ENCODE results near the gene HSD17B3. TPM values are rescaled to one million over a fixed set of nuclear protein-coding genes. Genes with fewer than 3 reads are reported as not detected.

Gene HSD17B3
- total and polyA plus RNA-seq, 2 of the 13 experiments (the other 11 are each of a cell fraction or from before 2014, with no cell fraction given): 0.12 TPM; not detected in 1

DNA sequence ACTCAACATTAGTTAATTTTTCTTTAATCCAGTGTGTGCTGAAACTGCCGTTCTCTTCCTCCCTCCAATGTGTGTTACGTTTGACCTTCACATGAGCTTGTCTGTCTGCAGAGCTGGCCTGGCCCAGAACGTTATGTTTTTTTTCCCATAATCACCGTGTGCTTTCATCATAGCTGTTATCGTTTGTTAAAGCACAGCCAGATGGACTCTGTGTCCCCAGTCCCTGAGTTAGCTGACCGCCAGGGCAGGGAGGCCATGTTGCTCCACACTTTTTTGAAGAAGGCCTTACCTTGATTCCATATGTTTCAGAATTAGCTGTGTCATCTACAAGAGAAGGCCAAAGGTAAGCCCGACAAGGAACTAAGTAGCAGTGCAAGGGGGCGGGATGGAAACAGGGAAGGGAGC is 55.7 kb downstream of the HSD17B3 start (continued):
- TF ChIP-seq, protein P1, sequence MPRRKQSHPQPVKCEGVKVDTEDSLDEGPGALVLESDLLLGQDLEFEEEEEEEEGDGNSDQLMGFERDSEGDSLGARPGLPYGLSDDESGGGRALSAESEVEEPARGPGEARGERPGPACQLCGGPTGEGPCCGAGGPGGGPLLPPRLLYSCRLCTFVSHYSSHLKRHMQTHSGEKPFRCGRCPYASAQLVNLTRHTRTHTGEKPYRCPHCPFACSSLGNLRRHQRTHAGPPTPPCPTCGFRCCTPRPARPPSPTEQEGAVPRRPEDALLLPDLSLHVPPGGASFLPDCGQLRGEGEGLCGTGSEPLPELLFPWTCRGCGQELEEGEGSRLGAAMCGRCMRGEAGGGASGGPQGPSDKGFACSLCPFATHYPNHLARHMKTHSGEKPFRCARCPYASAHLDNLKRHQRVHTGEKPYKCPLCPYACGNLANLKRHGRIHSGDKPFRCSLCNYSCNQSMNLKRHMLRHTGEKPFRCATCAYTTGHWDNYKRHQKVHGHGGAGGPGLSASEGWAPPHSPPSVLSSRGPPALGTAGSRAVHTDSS (CRISPR knock-in tag; conservative IDR thresholded peaks at IDR 0.05): no peak
- TF ChIP-seq SP1 (IDR thresholded peaks at IDR 0.05): no peak
- TF ChIP-seq SP1 (CRISPR knock-in tag; IDR thresholded peaks at IDR 0.05): no peak
- peak; percentile 70 for TF ChIP-seq ZMYM4 (CRISPR knock-in tag; IDR thresholded peaks at IDR 0.05)
- peak; percentile 66 for TF ChIP-seq ZFAT (CRISPR knock-in tag; conservative IDR thresholded peaks at IDR 0.05)
- TF ChIP-seq RNF2 (conservative IDR thresholded peaks at IDR 0.05; ENCODE audit: low read depth): 0 out of 2 replicates have a peak, but pooled peaks have one; percentile 33
- TF ChIP-seq NFE2L2 (IDR thresholded peaks at IDR 0.05; ENCODE audit: low read length): peak; percentile 54; the same call in 1 of the 2 replicates
- TF ChIP-seq ISX (CRISPR knock-in tag; conservative IDR thresholded peaks at IDR 0.05): no peak
- TF ChIP-seq, protein P2, sequence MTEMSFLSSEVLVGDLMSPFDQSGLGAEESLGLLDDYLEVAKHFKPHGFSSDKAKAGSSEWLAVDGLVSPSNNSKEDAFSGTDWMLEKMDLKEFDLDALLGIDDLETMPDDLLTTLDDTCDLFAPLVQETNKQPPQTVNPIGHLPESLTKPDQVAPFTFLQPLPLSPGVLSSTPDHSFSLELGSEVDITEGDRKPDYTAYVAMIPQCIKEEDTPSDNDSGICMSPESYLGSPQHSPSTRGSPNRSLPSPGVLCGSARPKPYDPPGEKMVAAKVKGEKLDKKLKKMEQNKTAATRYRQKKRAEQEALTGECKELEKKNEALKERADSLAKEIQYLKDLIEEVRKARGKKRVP (CRISPR knock-in tag; IDR thresholded peaks at IDR 0.05): peak in 1 of 2 experiments; percentile 42; a peak in 1 of 4 replicates
- peak; percentile 69 for TF ChIP-seq GATAD2A (CRISPR knock-in tag; IDR thresholded peaks at IDR 0.05)
- peak; percentile 82; the same call in 1 of the 2 replicates for TF ChIP-seq ZNF644 (CRISPR knock-in tag; IDR thresholded peaks at IDR 0.05; ENCODE audit: low read depth)
- 0 out of 2 replicates have a peak, but pooled peaks have one; percentile 21 for TF ChIP-seq HMG20A (CRISPR knock-in tag; IDR thresholded peaks at IDR 0.05; ENCODE audit: borderline replicate concordance)
- peak; percentile 74; the same call in 1 of the 2 replicates for TF ChIP-seq POGZ (CRISPR knock-in tag; IDR thresholded peaks at IDR 0.05)
- TF ChIP-seq ZNF790 (CRISPR knock-in tag; IDR thresholded peaks at IDR 0.05; ENCODE audit: borderline replicate concordance): no peak
- TF ChIP-seq BCL6 (CRISPR knock-in tag; IDR thresholded peaks at IDR 0.05): peak; percentile 38; the same call in 1 of the 2 replicates
- peak; percentile 56 for TF ChIP-seq CEBPG (CRISPR knock-in tag; IDR thresholded peaks at IDR 0.05)
- TF ChIP-seq HNF4A (CRISPR knock-in tag; IDR thresholded peaks at IDR 0.05): peak; percentile 81
- TF ChIP-seq ZSCAN29 (CRISPR knock-in tag; conservative IDR thresholded peaks at IDR 0.05): 0 out of 2 replicates have a peak, but pooled peaks have one; percentile 23
- TF ChIP-seq POLR2G (IDR thresholded peaks at IDR 0.05; ENCODE audit: low read depth, low read length): no peak
- TF ChIP-seq HOXA5 (CRISPR knock-in tag; IDR thresholded peaks at IDR 0.05): no peak
- TF ChIP-seq, protein P3, sequence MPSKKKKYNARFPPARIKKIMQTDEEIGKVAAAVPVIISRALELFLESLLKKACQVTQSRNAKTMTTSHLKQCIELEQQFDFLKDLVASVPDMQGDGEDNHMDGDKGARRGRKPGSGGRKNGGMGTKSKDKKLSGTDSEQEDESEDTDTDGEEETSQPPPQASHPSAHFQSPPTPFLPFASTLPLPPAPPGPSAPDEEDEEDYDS (CRISPR knock-in tag; IDR thresholded peaks at IDR 0.05): no peak
- no peak for TF ChIP-seq NKX3-1 (CRISPR knock-in tag; IDR thresholded peaks at IDR 0.05)
- no peak for TF ChIP-seq IKZF4 (CRISPR knock-in tag; IDR thresholded peaks at IDR 0.05; ENCODE audit: borderline replicate concordance, low read depth, not compliant biosample characterization)
- TF ChIP-seq, protein P4, sequence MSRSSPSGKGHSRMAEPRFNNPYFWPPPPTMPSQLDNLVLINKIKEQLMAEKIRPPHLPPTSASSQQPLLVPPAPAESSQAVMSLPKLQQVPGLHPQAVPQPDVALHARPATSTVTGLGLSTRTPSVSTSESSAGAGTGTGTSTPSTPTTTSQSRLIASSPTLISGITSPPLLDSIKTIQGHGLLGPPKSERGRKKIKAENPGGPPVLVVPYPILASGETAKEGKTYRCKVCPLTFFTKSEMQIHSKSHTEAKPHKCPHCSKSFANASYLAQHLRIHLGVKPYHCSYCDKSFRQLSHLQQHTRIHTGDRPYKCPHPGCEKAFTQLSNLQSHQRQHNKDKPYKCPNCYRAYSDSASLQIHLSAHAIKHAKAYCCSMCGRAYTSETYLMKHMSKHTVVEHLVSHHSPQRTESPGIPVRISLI (CRISPR knock-in tag; IDR thresholded peaks at IDR 0.05; ENCODE audit: borderline replicate concordance): peak; percentile 83
- TF ChIP-seq SOX13 (IDR thresholded peaks at IDR 0.05): no peak
- TF ChIP-seq SOX13 (CRISPR knock-in tag; conservative IDR thresholded peaks at IDR 0.05 in 1 of 2, IDR thresholded peaks at IDR 0.05 in 1 of 2): 0 out of 4 replicates have a peak, but pooled peaks of 1 of the 2 experiments have one; percentile 5
- no peak for TF ChIP-seq SAP130 (CRISPR knock-in tag; IDR thresholded peaks at IDR 0.05; ENCODE audit: low read depth)
- 0 out of 2 replicates have a peak, but pooled peaks have one; percentile 32 for TF ChIP-seq PHF20 (CRISPR knock-in tag; IDR thresholded peaks at IDR 0.05)
- no peak for TF ChIP-seq CBFB (CRISPR knock-in tag; IDR thresholded peaks at IDR 0.05)
- peak; percentile 68 for TF ChIP-seq ZNF143 (CRISPR knock-in tag; IDR thresholded peaks at IDR 0.05)
- no peak for TF ChIP-seq TARDBP (CRISPR knock-in tag; IDR thresholded peaks at IDR 0.05)
- TF ChIP-seq HOXA3 (CRISPR knock-in tag; IDR thresholded peaks at IDR 0.05): peak; percentile 54; the same call in 1 of the 2 replicates

All from HepG2 (cell line).